Astrocyte (in vitro differentiated cells and primary cell): ENCODE data around the gene GRB10.

ENCODE experiments used
- EZH2 ChIP-seq: IDR thresholded peaks from 2 replicates; pipeline ENCODE4 v1.6.1; 2012; ENCODE audit warnings: mild to moderate bottlenecking, low read length, inconsistent platforms; ENCODE audit not compliant: insufficient read depth
- TF ChIP-seq, protein P1 (sequence below): IDR thresholded peaks from 2 replicates; pipeline ENCODE4 v1.5.1; 2011; ENCODE audit warnings: low read depth, mild to moderate bottlenecking, inconsistent platforms, low read length, moderate library complexity; ENCODE audit not compliant: insufficient read depth

DNA sequence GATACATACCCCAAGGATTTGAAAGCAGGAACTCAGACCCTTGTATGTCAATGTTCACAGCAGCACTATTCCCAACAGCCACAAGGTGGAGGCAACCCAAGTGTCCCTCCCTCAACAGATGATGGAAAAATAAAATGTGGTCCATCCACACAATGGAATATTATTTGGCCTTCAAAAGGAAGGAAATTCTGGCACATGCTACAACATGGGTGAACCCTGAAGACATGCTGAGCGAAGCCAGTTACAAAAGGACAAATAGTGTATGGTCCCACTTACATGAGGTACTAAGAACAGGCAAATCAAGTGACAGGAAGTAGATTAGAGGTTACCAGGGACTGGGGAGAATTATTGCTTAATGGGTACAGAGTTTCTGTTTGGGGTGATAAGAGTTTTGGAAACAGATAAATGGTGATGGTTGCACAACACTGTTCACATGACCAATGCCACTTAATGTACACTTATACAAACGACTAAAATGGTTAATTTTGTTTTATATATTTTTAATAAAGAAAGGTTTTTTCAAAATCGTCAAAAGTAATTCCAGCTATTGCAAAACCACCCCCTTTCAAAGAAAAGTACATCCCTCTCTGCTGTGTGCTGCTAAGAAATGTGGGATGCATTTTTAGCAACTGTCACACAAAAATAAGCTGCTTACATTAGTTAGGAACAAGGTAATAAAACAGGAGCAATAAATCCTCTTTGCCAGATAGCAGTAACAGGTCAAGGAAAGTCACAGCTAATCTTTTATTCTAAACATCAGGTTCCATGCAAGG lies 85.7 kb downstream of the GRB10 start:
- TF ChIP-seq, protein P1, sequence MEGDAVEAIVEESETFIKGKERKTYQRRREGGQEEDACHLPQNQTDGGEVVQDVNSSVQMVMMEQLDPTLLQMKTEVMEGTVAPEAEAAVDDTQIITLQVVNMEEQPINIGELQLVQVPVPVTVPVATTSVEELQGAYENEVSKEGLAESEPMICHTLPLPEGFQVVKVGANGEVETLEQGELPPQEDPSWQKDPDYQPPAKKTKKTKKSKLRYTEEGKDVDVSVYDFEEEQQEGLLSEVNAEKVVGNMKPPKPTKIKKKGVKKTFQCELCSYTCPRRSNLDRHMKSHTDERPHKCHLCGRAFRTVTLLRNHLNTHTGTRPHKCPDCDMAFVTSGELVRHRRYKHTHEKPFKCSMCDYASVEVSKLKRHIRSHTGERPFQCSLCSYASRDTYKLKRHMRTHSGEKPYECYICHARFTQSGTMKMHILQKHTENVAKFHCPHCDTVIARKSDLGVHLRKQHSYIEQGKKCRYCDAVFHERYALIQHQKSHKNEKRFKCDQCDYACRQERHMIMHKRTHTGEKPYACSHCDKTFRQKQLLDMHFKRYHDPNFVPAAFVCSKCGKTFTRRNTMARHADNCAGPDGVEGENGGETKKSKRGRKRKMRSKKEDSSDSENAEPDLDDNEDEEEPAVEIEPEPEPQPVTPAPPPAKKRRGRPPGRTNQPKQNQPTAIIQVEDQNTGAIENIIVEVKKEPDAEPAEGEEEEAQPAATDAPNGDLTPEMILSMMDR = peak; percentile 45
- no peak for TF ChIP-seq EZH2
